H1 (cell line): ENCODE results near the gene RBM20. TPM values are rescaled to one million over a fixed set of nuclear protein-coding genes. Genes with fewer than 3 reads are reported as not detected.

Experiments
- CTCF ChIA-PET: fragments of 300-600 bp; sonication (Branson Sonifier 250); formaldehyde crosslinking; loops from one replicate; lab custom pipeline; 2021; ENCODE audit not compliant: partially characterized antibody; lab: Charles Lee
- POLR2A ChIA-PET: fragments of 300-600 bp; sonication (Branson Sonifier 250); formaldehyde crosslinking; loops from one replicate; lab custom pipeline; 2021; ENCODE audit warnings: inconsistent platforms; ENCODE audit not compliant: partially characterized antibody; lab: Charles Lee
- DNase-seq, 2 experiments: peaks; one replicate each; pipeline versions ENCODE4 v3.0.0 to v3.0.0-alpha.2; 2010 to 2022; ENCODE audit warnings: low spot score in 2 of 2, low read depth in 1 of 2, mixed read lengths in 1 of 2
- FAIRE-seq: peaks from 2 replicates; lab custom pipeline; 2011; peaks lifted over from hg19 to GRCh38; lab: Jason Lieb, UNC
- H2AFZ ChIP-seq: 2 replicates; pipeline ENCODE4 v1.8.1; 2012; ENCODE audit warnings: low read length, inconsistent platforms
- H2AK5ac ChIP-seq: 2 replicates; pipeline ENCODE4 v1.6.1; 2013; ENCODE audit warnings: low read depth, low read length
- H2BK120ac ChIP-seq: replicated peaks from 2 replicates; pipeline ENCODE3; 2013; ENCODE audit warnings: low read depth, low read length, inconsistent platforms
- H2BK12ac ChIP-seq: 2 replicates; pipeline ENCODE4 v1.6.1; 2013; ENCODE audit warnings: low read depth, low read length
- H2BK15ac ChIP-seq: 2 replicates; pipeline ENCODE4 v1.6.1; 2013; ENCODE audit warnings: low read length
- H2BK20ac ChIP-seq: 2 replicates; pipeline ENCODE4 v1.6.1; 2013; ENCODE audit warnings: low read length
- H2BK5ac ChIP-seq: 2 replicates; pipeline ENCODE4 v1.6.1; 2013; ENCODE audit warnings: low read depth, low read length
- H3K14ac ChIP-seq: 2 replicates; pipeline ENCODE4 v1.6.1; 2013; ENCODE audit warnings: inconsistent platforms; ENCODE audit not compliant: insufficient read length
- H3K18ac ChIP-seq: 2 replicates; pipeline ENCODE4 v1.6.1; 2013; ENCODE audit warnings: low read length; ENCODE audit errors: extremely low read depth
- H3K23ac ChIP-seq: 2 replicates; pipeline ENCODE4 v1.6.1; 2013; ENCODE audit warnings: inconsistent platforms; ENCODE audit not compliant: insufficient read length
- H3K23me2 ChIP-seq: 2 replicates; pipeline ENCODE4 v1.6.1; 2013; ENCODE audit warnings: low read depth, low read length
- H3K27ac ChIP-seq: 2 replicates; pipeline ENCODE4 v1.6.1; 2011; ENCODE audit warnings: low read depth, low read length, inconsistent platforms
- H3K27me3 ChIP-seq, 4 experiments: replicated peaks in 1 of 4; 1 replicate in 1 of 4; 2 replicates in 3 of 4; pipeline versions ENCODE4 v1.6.1 to v1.8.1; 2011 to 2013; ENCODE audit warnings: low read length in 3 of 4, mild to moderate bottlenecking in 3 of 4, inconsistent platforms in 2 of 4, mixed read lengths in 2 of 4, moderate library complexity in 1 of 4; ENCODE audit not compliant: control insufficient read depth in 3 of 4, insufficient read depth in 3 of 4; ENCODE audit errors: extremely low read depth in 1 of 4
- H3K36me3 ChIP-seq, 4 experiments: 2 replicates each; pipeline versions ENCODE4 v1.6.1 to v1.8.1; 2011 to 2013; ENCODE audit warnings: mild to moderate bottlenecking in 4 of 4, low read length in 3 of 4, moderate library complexity in 2 of 4, control low read depth in 1 of 4, inconsistent platforms in 1 of 4; ENCODE audit not compliant: insufficient read depth in 4 of 4, control insufficient read depth in 2 of 4
- H3K4ac ChIP-seq: replicated peaks from 2 replicates; pipeline ENCODE3; 2013; ENCODE audit warnings: low read length, low read depth, mixed read lengths, inconsistent platforms; ENCODE audit not compliant: insufficient read length
- H3K4me1 ChIP-seq, 4 experiments: replicated peaks in 1 of 4; 1 replicate in 1 of 4; 2 replicates in 3 of 4; pipeline versions ENCODE4 v1.6.1 to v1.8.1; 2011 to 2013; ENCODE audit warnings: low read length in 3 of 4, inconsistent platforms in 2 of 4, mixed read lengths in 1 of 4; ENCODE audit not compliant: insufficient read depth in 4 of 4, control insufficient read depth in 3 of 4
- H3K4me2 ChIP-seq, 2 experiments: 2 replicates each; pipeline versions ENCODE4 v1.6.1 to v1.8.1; 2011 to 2013; ENCODE audit warnings: low read depth in 2 of 2, low read length in 2 of 2, control low read depth in 1 of 2, inconsistent platforms in 1 of 2, mild to moderate bottlenecking in 1 of 2; ENCODE audit not compliant: insufficient read depth in 1 of 2
- H3K4me3 ChIP-seq, 4 experiments: fragments of 200-600, 300-600 bp in 1 of 4; sonication (generic), shearing (Covaris generic), sonication (Bioruptor Twin) in 1 of 4; 2 replicates each; pipeline versions ENCODE4 v1.5.1 to v1.8.1; 2011 to 2016; ENCODE audit warnings: low read length in 4 of 4, low read depth in 3 of 4, control low read depth in 2 of 4, inconsistent platforms in 2 of 4, mild to moderate bottlenecking in 2 of 4, mixed read lengths in 1 of 4, moderate library complexity in 1 of 4; ENCODE audit not compliant: insufficient read depth in 2 of 4; ENCODE audit errors: extremely low read depth in 1 of 4
- H3K56ac ChIP-seq: replicated peaks from 2 replicates; pipeline ENCODE3; 2013; ENCODE audit warnings: low read depth, mild to moderate bottlenecking, mixed read lengths, low read length, inconsistent platforms; ENCODE audit not compliant: insufficient read length
- H3K79me1 ChIP-seq: 2 replicates; pipeline ENCODE4 v1.6.1; 2013; ENCODE audit warnings: low read depth, low read length, control low read depth
- H3K79me2 ChIP-seq, 2 experiments: 2 replicates each; pipeline versions ENCODE4 v1.6.1 to v1.8.1; 2012 to 2013; ENCODE audit warnings: low read length in 2 of 2, mild to moderate bottlenecking in 2 of 2, inconsistent platforms in 1 of 2; ENCODE audit not compliant: insufficient read depth in 2 of 2, control insufficient read depth in 1 of 2
- H3K9ac ChIP-seq, 4 experiments: replicated peaks in 1 of 4; 1 replicate in 1 of 4; 2 replicates in 3 of 4; pipeline versions ENCODE4 v1.6.1 to v1.8.1; 2011 to 2013; ENCODE audit warnings: low read depth in 3 of 4, low read length in 3 of 4, control low read depth in 2 of 4, mild to moderate bottlenecking in 2 of 4, moderate library complexity in 2 of 4, inconsistent platforms in 1 of 4; ENCODE audit errors: extremely low read depth in 1 of 4
- H3K9me3 ChIP-seq, 2 experiments: 2 replicates each; pipeline versions ENCODE4 v1.6.1 to v1.8.1; 2012 to 2013; ENCODE audit warnings: mild to moderate bottlenecking in 2 of 2, moderate library complexity in 2 of 2, control low read depth in 1 of 2, inconsistent platforms in 1 of 2, low read depth in 1 of 2, low read length in 1 of 2, mixed read lengths in 1 of 2; ENCODE audit not compliant: insufficient read depth in 2 of 2
- H4K20me1 ChIP-seq, 2 experiments: replicated peaks in 1 of 2; 2 replicates each; pipeline versions ENCODE3 to v1.8.1; 2011 to 2013; ENCODE audit warnings: inconsistent platforms in 2 of 2, low read length in 2 of 2, mild to moderate bottlenecking in 1 of 2; ENCODE audit not compliant: insufficient read depth in 2 of 2, control insufficient read depth in 1 of 2
- H4K5ac ChIP-seq: 2 replicates; pipeline ENCODE4 v1.6.1; 2013; ENCODE audit warnings: low read length, low read depth, mixed read lengths, inconsistent platforms; ENCODE audit not compliant: insufficient read length
- H4K8ac ChIP-seq: 2 replicates; pipeline ENCODE4 v1.8.0; 2013; ENCODE audit warnings: mild to moderate bottlenecking, moderate library complexity, low read length, inconsistent platforms; ENCODE audit not compliant: insufficient read depth; ENCODE audit errors: extremely low read depth
- H4K91ac ChIP-seq: replicated peaks from 2 replicates; pipeline ENCODE3; 2013; ENCODE audit warnings: low read length, mixed read lengths, inconsistent platforms; ENCODE audit not compliant: insufficient read length
- ATF2 ChIP-seq: IDR thresholded peaks from 2 replicates; pipeline ENCODE4 v1.6.1; 2012; ENCODE audit warnings: low read length, inconsistent platforms
- BCL11A ChIP-seq, 2 experiments: IDR thresholded peaks; one replicate each; pipeline ENCODE4 v1.6.1; 2011; ENCODE audit warnings: low read depth in 2 of 2, low read length in 2 of 2, mild to moderate bottlenecking in 2 of 2
- BRCA1 ChIP-seq: IDR thresholded peaks from 2 replicates; pipeline ENCODE4 v1.6.1; 2012; ENCODE audit warnings: low read depth, low read length, improper control_type of control experiment
- CHD1 ChIP-seq: IDR thresholded peaks from 2 replicates; pipeline ENCODE4 v1.6.1; 2012; ENCODE audit warnings: low read depth, low read length, improper control_type of control experiment
- CHD2 ChIP-seq: IDR thresholded peaks from 2 replicates; pipeline ENCODE4 v1.6.1; 2012; ENCODE audit warnings: low read length, improper control_type of control experiment
- RAD21 ChIP-seq, 2 experiments: IDR thresholded peaks in 1 of 2; conservative IDR thresholded peaks in 1 of 2; 2 replicates each; pipeline ENCODE4 v1.6.1; 2011; ENCODE audit warnings: low read depth in 2 of 2, low read length in 2 of 2, improper control_type of control experiment in 1 of 2, inconsistent platforms in 1 of 2, mild to moderate bottlenecking in 1 of 2, moderate library complexity in 1 of 2
- RFX5 ChIP-seq: IDR thresholded peaks from 2 replicates; pipeline ENCODE4 v1.6.1; 2011; ENCODE audit warnings: low read depth, low read length, improper control_type of control experiment, borderline replicate concordance
- RNF2 ChIP-seq: fragments of 200-900, 300-1000 bp; sonication (generic); IDR thresholded peaks from 2 replicates; pipeline ENCODE4 v1.7.1; 2016; ENCODE audit warnings: borderline replicate concordance, low read depth, mild to moderate bottlenecking, antibody characterized with exemption, low read length; ENCODE audit not compliant: poor library complexity, severe bottlenecking; ENCODE audit errors: missing control alignments
- SP2 ChIP-seq: IDR thresholded peaks from 2 replicates; pipeline ENCODE4 v1.6.1; 2012; ENCODE audit warnings: mild to moderate bottlenecking, low read length, inconsistent platforms
- SP4 ChIP-seq: IDR thresholded peaks from 2 replicates; pipeline ENCODE4 v1.6.1; 2012; ENCODE audit warnings: low read length, inconsistent platforms
- TBP ChIP-seq: IDR thresholded peaks from 2 replicates; pipeline ENCODE4 v1.6.1; 2011; ENCODE audit warnings: low read depth, low read length, improper control_type of control experiment
- ZNF274 ChIP-seq: IDR thresholded peaks from 2 replicates; pipeline ENCODE4 v1.7.0; 2012; ENCODE audit warnings: low read length, borderline replicate concordance; ENCODE audit errors: extremely low read depth
- WGBS, 2 experiments: shearing (Covaris generic) in 1 of 2; methylation state at CpG; one replicate each; pipeline versions ENCODE4 v1.1.6 to v1.1.7; 2013 to 2015; ENCODE audit warnings: low lambda C conversion rate in 2 of 2, mixed read lengths in 2 of 2, inconsistent platforms in 1 of 2, low coverage in 1 of 2, missing lambda C conversion rate in 1 of 2; ENCODE audit not compliant: insufficient replicate concordance in 2 of 2, insufficient coverage in 1 of 2, insufficient read length in 1 of 2; ENCODE audit errors: extremely low coverage in 1 of 2, missing lambda C conversion rate in 1 of 2; 5-methylcytosine and 5-hydroxymethylcytosine counted together
- polyA plus RNA-seq, 7 experiments: library from polyadenylated mRNA; depleted of rRNA in 3 of 7; stranded (reverse) in 5 of 7; unstranded in 2 of 7; fragments of >200 nt in 5 of 7; fragments of 200-250 nt in 2 of 7; gene quantifications; 1 replicate in 5 of 7; 2 replicates in 1 of 7; 4 replicates in 1 of 7; pipeline versions ENCODE4 v1.2.1 to v1.2.3, GENCODE V29; 2011 to 2013; ENCODE audit warnings: missing spikeins in 2 of 7, mixed read lengths in 2 of 7
- total RNA-seq: library from RNA; stranded (reverse); fragmentation: NEBNext Ultra II Directional; extraction: Animal tissue kit (Norgen Biotek cat#: 25700); gene quantifications from 2 replicates; pipeline ENCODE4 v1.2.1, GENCODE V29; 2021

The RBM20 gene
- total and polyA plus RNA-seq, 2 of the 8 experiments (the other 6 are each of a cell fraction or from before 2014, with no cell fraction given): 0.05 to 0.63 TPM

GRCh38 chr10:110803239-110803749 is 159.2 kb downstream of the RBM20 start:
- no peak overlapping the region for H2BK15ac ChIP-seq
- no peaks in the 10 kb centered on the region for H3K27me3 ChIP-seq
- H3K14ac ChIP-seq: no peak overlapping the region
- H2BK120ac ChIP-seq: no peak overlapping the region
- H3K79me2 ChIP-seq: no peaks in the 10 kb centered on the region
- H3K9me3 ChIP-seq: no peaks in the 10 kb centered on the region
- H3K4me2 ChIP-seq: no peak overlapping the region
- H3K36me3 ChIP-seq: no peaks in the 10 kb centered on the region
- H4K20me1 ChIP-seq: no peaks in the 10 kb centered on the region
- no peaks in the 10 kb centered on the region for H3K79me1 ChIP-seq
- H4K8ac ChIP-seq: no peak overlapping the region
- no peak overlapping the region for H3K56ac ChIP-seq
- H2BK20ac ChIP-seq: no peak overlapping the region
- no peak overlapping the region for H2BK5ac ChIP-seq
- no peak overlapping the region for H3K23ac ChIP-seq
- H3K4me1 ChIP-seq: peaks cover 0 to 2% (median 0%) of the 10 kb centered on the region in 4 experiments; a peak in 1 of 7 replicates
- 73% methylated on average over 6 of the region's 6 CpGs; no CpG with 5 or more reads in 1 of the 2 experiments for WGBS, 2 experiments
- no peak overlapping the region for H3K27ac ChIP-seq
- no peak overlapping the region for H3K9ac ChIP-seq
- H3K4me3 ChIP-seq: no peak overlapping the region
- H2AK5ac ChIP-seq: no peak overlapping the region
- no peak overlapping the region for H4K5ac ChIP-seq
- ChIA-PET POLR2A (interaction anchor here (1.1 kb wide), 1 partner anchor 30 kb away, joined by 3 read pairs; no protein-coding TSS in a partner anchor), CTCF (interaction anchor here (0.6 to 4.6 kb wide), 22 partner anchors 9 to 1955 kb away, joined by 3 to 29 read pairs (median 5); partner anchors contain the start of genes BBIP1 and SHOC2)
- no peaks in the 10 kb centered on the region for H3K23me2 ChIP-seq
- FAIRE-seq (no peak), DNase-seq (no peak)
- H3K4ac ChIP-seq: no peak overlapping the region
- no peak overlapping the region for H2AFZ ChIP-seq
- no peak overlapping the region for H4K91ac ChIP-seq
- no peak overlapping the region for H3K18ac ChIP-seq
- H2BK12ac ChIP-seq: no peak overlapping the region
- TF ChIP-seq ZNF274 (no peak), CHD2 (no peak), TBP (no peak), SP2 (no peak), CHD1 (no peak), SP4 (no peak), BRCA1 (no peak), RAD21 (IDR thresholded peaks at IDR 0.05 in 1 of 2, conservative IDR thresholded peaks at IDR 0.05 in 1 of 2; ENCODE audit: low read depth in 2 of 2, low read length in 2 of 2) (no peak), RFX5 (no peak), ATF2 (no peak), RNF2 (no peak), BCL11A (IDR thresholded peaks at IDR 0.05; ENCODE audit: low read depth in 2 of 2, low read length in 2 of 2) (no peak)
